ENCODE results near the gene GLRA1. TPM values are rescaled to one million over a fixed set of nuclear protein-coding genes. Genes with fewer than 3 reads are reported as not detected.

Gene GLRA1
- total RNA-seq, 3 donors from 2014 or later (not counting 1 experiment from before 2014, with no cell fraction given), result not detected

- intact Hi-C loops (cut with micrococcal nuclease), result no loop called here
- Mint-ChIP-seq H3K4me3 (no peak overlapping the region), H3K36me3 (no peaks in the 10 kb centered on the region), H3K9me3 (no peaks in the 10 kb centered on the region), H3K27me3 (ENCODE audit: low read depth in 2 of 2) (peaks cover 0 to 3% of the 10 kb centered on the region in 2 donors), H3K27ac (no peak overlapping the region), H3K4me1 (peaks cover 5% of the 10 kb centered on the region in 2 donors)
- Histone ChIP-seq H3K36me3 (ENCODE audit: control insufficient read depth, insufficient read depth, low read length) (no peaks in the 10 kb centered on the region), H3K4me1 (ENCODE audit: control insufficient read depth, insufficient read depth, low read length) (peaks cover 5% of the 10 kb centered on the region), H3K27me3 (ENCODE audit: control insufficient read depth, insufficient read depth, low read length) (no peaks in the 10 kb centered on the region), H3K27ac (ENCODE audit: low read length) (no peak overlapping the region), H3K9me3 (ENCODE audit: control insufficient read depth, insufficient read depth, low read length) (no peaks in the 10 kb centered on the region), H3K4me3 (ENCODE audit: low read length) (no peak overlapping the region)
- DNase-seq, result no peak
- 73% methylated on average over 3 of the region's 3 CpGs for WGBS (ENCODE audit: insufficient coverage)
- no peak for TF ChIP-seq CTCF (IDR thresholded peaks at IDR 0.05)
- no peak for ATAC-seq
These were observed 53.8 kb downstream of the GLRA1 start for GRCh38 chr5:151870820-151871219.

GRCh38 chr5:151870271-151870670 lies 54.4 kb downstream of the GLRA1 start:
- no peak for ATAC-seq

GRCh38 chr5:151869843-151870242 lies 54.8 kb downstream of the GLRA1 start:
- H3K36me3 Mint-ChIP-seq, result no peaks in the 10 kb centered on the region
- peaks cover 5% of the 10 kb centered on the region for H3K4me1 ChIP-seq (ENCODE audit: control insufficient read depth, insufficient read depth, low read length)
- H3K27ac Mint-ChIP-seq, result no peak overlapping the region
- intact Hi-C loops (cut with micrococcal nuclease), result no loop called here
- H3K4me1 Mint-ChIP-seq, result peaks cover 5% of the 10 kb centered on the region in 2 donors
- TF ChIP-seq CTCF (IDR thresholded peaks at IDR 0.05), result no peak
- DNase-seq (no peak), ATAC-seq (no peak)
- 81% methylated on average over 2 of the region's 2 CpGs for WGBS (ENCODE audit: insufficient coverage)
- no peak overlapping the region for H3K4me3 ChIP-seq (ENCODE audit: low read length)
- H3K27me3 ChIP-seq (ENCODE audit: control insufficient read depth, insufficient read depth, low read length), result no peaks in the 10 kb centered on the region
- H3K27ac ChIP-seq (ENCODE audit: low read length), result no peak overlapping the region
- H3K4me3 Mint-ChIP-seq, result no peak overlapping the region
- peaks cover 0 to 3% of the 10 kb centered on the region in 2 donors for H3K27me3 Mint-ChIP-seq (ENCODE audit: low read depth in 2 of 2)
- H3K36me3 ChIP-seq (ENCODE audit: control insufficient read depth, insufficient read depth, low read length), result no peaks in the 10 kb centered on the region
- H3K9me3 Mint-ChIP-seq, result no peaks in the 10 kb centered on the region
- H3K9me3 ChIP-seq (ENCODE audit: control insufficient read depth, insufficient read depth, low read length), result no peaks in the 10 kb centered on the region

More at GRCh38 chr5:151870271-151870670, 54.4 kb downstream of the GLRA1 start:
- WGBS (ENCODE audit: insufficient coverage), result 80% methylated on average over 2 of the region's 2 CpGs
- Mint-ChIP-seq H3K27ac (no peak overlapping the region), H3K36me3 (no peaks in the 10 kb centered on the region), H3K9me3 (no peaks in the 10 kb centered on the region), H3K4me3 (no peak overlapping the region), H3K27me3 (ENCODE audit: low read depth in 2 of 2) (peaks cover 0 to 3% of the 10 kb centered on the region in 2 donors), H3K4me1 (peaks cover 5% of the 10 kb centered on the region in 2 donors)
- no peak overlapping the region for H3K27ac ChIP-seq (ENCODE audit: low read length)
- no peak for TF ChIP-seq CTCF (IDR thresholded peaks at IDR 0.05)
- no peak for DNase-seq
- no peak overlapping the region for H3K4me3 ChIP-seq (ENCODE audit: low read length)
- peaks cover 5% of the 10 kb centered on the region for H3K4me1 ChIP-seq (ENCODE audit: control insufficient read depth, insufficient read depth, low read length)
- H3K9me3 ChIP-seq (ENCODE audit: control insufficient read depth, insufficient read depth, low read length), result no peaks in the 10 kb centered on the region
- H3K27me3 ChIP-seq (ENCODE audit: control insufficient read depth, insufficient read depth, low read length), result no peaks in the 10 kb centered on the region
- no peaks in the 10 kb centered on the region for H3K36me3 ChIP-seq (ENCODE audit: control insufficient read depth, insufficient read depth, low read length)
- intact Hi-C loops (cut with micrococcal nuclease), result no loop called here

DNA sequence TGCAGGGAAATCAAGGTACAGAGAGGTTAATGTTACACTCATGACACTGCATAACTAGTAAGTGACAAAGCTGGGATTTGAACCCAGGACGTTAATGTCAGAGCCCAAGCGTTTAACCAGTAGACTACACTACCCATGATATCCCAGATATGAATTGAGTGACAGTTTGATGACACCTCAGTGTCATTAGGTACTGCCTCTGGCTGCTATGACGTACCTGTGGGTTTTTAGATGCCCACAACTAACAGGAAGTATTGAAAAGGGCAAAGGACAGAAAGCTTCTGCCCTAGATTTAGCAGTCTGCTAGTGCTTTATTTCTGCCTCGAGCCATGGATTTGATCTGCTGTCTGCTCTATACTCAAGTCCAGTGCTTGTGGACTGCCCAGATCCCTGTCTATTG lies 56.2 kb downstream of the GLRA1 start:
- 63% methylated on average over 4 of the region's 4 CpGs for WGBS (ENCODE audit: insufficient coverage)
- intact Hi-C loops (cut with micrococcal nuclease), result no loop called here
- peak in 1 of 2 donors; percentile 69 for DNase-seq
- H3K9me3 ChIP-seq (ENCODE audit: control insufficient read depth, insufficient read depth, low read length), result no peaks in the 10 kb centered on the region
- no peaks in the 10 kb centered on the region for H3K27me3 ChIP-seq (ENCODE audit: control insufficient read depth, insufficient read depth, low read length)
- Mint-ChIP-seq H3K9me3 (no peaks in the 10 kb centered on the region), H3K27ac (peak overlapping the region in 1 of 2 donors; percentile 59), H3K36me3 (no peaks in the 10 kb centered on the region), H3K4me3 (no peak overlapping the region), H3K4me1 (peaks cover 5% of the 10 kb centered on the region in 2 donors), H3K27me3 (ENCODE audit: low read depth in 2 of 2) (peaks cover 0 to 3% of the 10 kb centered on the region in 2 donors)
- ATAC-seq, result peak; percentile 83 to 93 (median 90)
- H3K4me3 ChIP-seq (ENCODE audit: low read length), result no peak overlapping the region
- peaks cover 5% of the 10 kb centered on the region for H3K4me1 ChIP-seq (ENCODE audit: control insufficient read depth, insufficient read depth, low read length)
- H3K27ac ChIP-seq (ENCODE audit: low read length), result peak overlapping the region; percentile 22
- H3K36me3 ChIP-seq (ENCODE audit: control insufficient read depth, insufficient read depth, low read length), result no peaks in the 10 kb centered on the region
- no peak for TF ChIP-seq CTCF (IDR thresholded peaks at IDR 0.05)
